Suprapubic skin (tissue), 4 donors: Measurements from ENCODE around the gene CDH1. TPM values are rescaled to one million over a fixed set of nuclear protein-coding genes. Genes with fewer than 3 reads are reported as not detected.
"Not testable (repeated sequence)": the region's sequence is repeated elsewhere in the genome, so short reads cannot be mapped to it uniquely, and the experiment has no call there.

Experiments
- DNase-seq, 2 donors: peaks; one replicate each; pipeline ENCODE4 v3.0.0-alpha.2; 2019; ENCODE audit warnings: low spot score in 2 of 2
- H3K27ac ChIP-seq: fragments of 200-600 bp; sonication (generic); one replicate; pipeline ENCODE4 v1.5.1; 2019
- H3K27me3 ChIP-seq: fragments of 200-600 bp; sonication (generic); one replicate; pipeline ENCODE4 v1.5.1; 2019
- H3K36me3 ChIP-seq: fragments of 200-600 bp; sonication (generic); one replicate; pipeline ENCODE4 v1.5.1; 2019
- H3K4me1 ChIP-seq: fragments of 200-600 bp; sonication (generic); one replicate; pipeline ENCODE4 v1.5.1; 2019
- H3K4me3 ChIP-seq: fragments of 200-600 bp; sonication (generic); one replicate; pipeline ENCODE4 v1.5.1; 2019; ENCODE audit warnings: mild to moderate bottlenecking
- H3K9me3 ChIP-seq: fragments of 200-600 bp; sonication (generic); one replicate; pipeline ENCODE4 v1.5.1; 2019
- EP300 ChIP-seq: sonication (generic); formaldehyde crosslinking; IDR thresholded peaks from one replicate; pipeline ENCODE4 v1.6.1; 2017; ENCODE audit warnings: antibody characterized with exemption
- POLR2A ChIP-seq, 2 donors: fragments of 450-650 bp; IDR thresholded peaks; one replicate each; pipeline ENCODE4 v1.6.1; 2017; ENCODE audit warnings: antibody characterized with exemption in 2 of 2, mild to moderate bottlenecking in 2 of 2, moderate library complexity in 2 of 2
- POLR2AphosphoS5 ChIP-seq, 3 donors: sonication (generic); formaldehyde crosslinking; IDR thresholded peaks; one replicate each; pipeline ENCODE4 v1.6.1; 2017; ENCODE audit warnings: antibody characterized with exemption in 3 of 3
- WGBS: methylation state at CpG from one replicate; pipeline ENCODE4 v1.1.5; 2018; 5-methylcytosine and 5-hydroxymethylcytosine counted together
- total RNA-seq, 4 donors: library from RNA; depleted of rRNA; stranded (reverse); fragments of >200 nt; gene quantifications; one replicate each; pipeline ENCODE4 v1.1.0, GENCODE V29; 2016
- TF ChIP-seq, protein P1 (sequence below), 2 donors: fragments of 200-600 bp in 1 of 2; fragments of 450-650 bp in 1 of 2; sonication (generic) in 1 of 2; IDR thresholded peaks; one replicate each; pipeline ENCODE4 v1.5.1; 2016 to 2019; ENCODE audit warnings: antibody characterized with exemption in 2 of 2, mild to moderate bottlenecking in 1 of 2, moderate library complexity in 1 of 2

The CDH1 gene
- total RNA-seq, 4 donors from 2014 or later = 175 to 248 (median 223) TPM

- peaks cover 57% of the 10 kb centered on the region for H3K36me3 ChIP-seq
- WGBS = 90% methylated on average over 6 of the region's 6 CpGs
- H3K4me3 ChIP-seq = no peak overlapping the region
Measured at GRCh38 chr16:68826652-68827051, 89.6 kb downstream of the CDH1 start.

DNA sequence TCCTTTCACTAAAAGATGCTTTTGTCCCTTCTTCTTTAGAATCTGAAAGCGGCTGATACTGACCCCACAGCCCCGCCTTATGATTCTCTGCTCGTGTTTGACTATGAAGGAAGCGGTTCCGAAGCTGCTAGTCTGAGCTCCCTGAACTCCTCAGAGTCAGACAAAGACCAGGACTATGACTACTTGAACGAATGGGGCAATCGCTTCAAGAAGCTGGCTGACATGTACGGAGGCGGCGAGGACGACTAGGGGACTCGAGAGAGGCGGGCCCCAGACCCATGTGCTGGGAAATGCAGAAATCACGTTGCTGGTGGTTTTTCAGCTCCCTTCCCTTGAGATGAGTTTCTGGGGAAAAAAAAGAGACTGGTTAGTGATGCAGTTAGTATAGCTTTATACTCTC, 96.2 kb downstream of the CDH1 start:
- Histone ChIP-seq H3K27me3 (no peaks in the 10 kb centered on the region), H3K4me3 (no peak overlapping the region), H3K9me3 (no peaks in the 10 kb centered on the region), H3K36me3 (peaks cover 51% of the 10 kb centered on the region), H3K27ac (no peak overlapping the region), H3K4me1 (no peaks in the 10 kb centered on the region)
- WGBS = 83% methylated on average over 14 of the region's 14 CpGs
- TF ChIP-seq, protein P1, sequence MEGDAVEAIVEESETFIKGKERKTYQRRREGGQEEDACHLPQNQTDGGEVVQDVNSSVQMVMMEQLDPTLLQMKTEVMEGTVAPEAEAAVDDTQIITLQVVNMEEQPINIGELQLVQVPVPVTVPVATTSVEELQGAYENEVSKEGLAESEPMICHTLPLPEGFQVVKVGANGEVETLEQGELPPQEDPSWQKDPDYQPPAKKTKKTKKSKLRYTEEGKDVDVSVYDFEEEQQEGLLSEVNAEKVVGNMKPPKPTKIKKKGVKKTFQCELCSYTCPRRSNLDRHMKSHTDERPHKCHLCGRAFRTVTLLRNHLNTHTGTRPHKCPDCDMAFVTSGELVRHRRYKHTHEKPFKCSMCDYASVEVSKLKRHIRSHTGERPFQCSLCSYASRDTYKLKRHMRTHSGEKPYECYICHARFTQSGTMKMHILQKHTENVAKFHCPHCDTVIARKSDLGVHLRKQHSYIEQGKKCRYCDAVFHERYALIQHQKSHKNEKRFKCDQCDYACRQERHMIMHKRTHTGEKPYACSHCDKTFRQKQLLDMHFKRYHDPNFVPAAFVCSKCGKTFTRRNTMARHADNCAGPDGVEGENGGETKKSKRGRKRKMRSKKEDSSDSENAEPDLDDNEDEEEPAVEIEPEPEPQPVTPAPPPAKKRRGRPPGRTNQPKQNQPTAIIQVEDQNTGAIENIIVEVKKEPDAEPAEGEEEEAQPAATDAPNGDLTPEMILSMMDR (IDR thresholded peaks at IDR 0.05) = no peak
- TF ChIP-seq EP300 = no peak
- no peak for DNase-seq

More at GRCh38 chr16:68826652-68827051, 89.6 kb downstream of the CDH1 start:
- Histone ChIP-seq H3K27ac (no peak overlapping the region), H3K9me3 (no peaks in the 10 kb centered on the region), H3K27me3 (no peaks in the 10 kb centered on the region), H3K4me1 (no peaks in the 10 kb centered on the region)
- TF ChIP-seq POLR2A (IDR thresholded peaks at IDR 0.05) (no peak), POLR2AphosphoS5 (IDR thresholded peaks at IDR 0.05) (no peak), EP300 (no peak)
- TF ChIP-seq, protein P1 (IDR thresholded peaks at IDR 0.05) = no peak
- no peak for DNase-seq

DNA sequence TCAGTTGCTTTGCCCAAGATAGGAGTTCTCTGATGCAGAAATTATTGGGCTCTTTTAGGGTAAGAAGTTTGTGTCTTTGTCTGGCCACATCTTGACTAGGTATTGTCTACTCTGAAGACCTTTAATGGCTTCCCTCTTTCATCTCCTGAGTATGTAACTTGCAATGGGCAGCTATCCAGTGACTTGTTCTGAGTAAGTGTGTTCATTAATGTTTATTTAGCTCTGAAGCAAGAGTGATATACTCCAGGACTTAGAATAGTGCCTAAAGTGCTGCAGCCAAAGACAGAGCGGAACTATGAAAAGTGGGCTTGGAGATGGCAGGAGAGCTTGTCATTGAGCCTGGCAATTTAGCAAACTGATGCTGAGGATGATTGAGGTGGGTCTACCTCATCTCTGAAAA, 97.5 kb downstream of the CDH1 start:
- no peaks in the 10 kb centered on the region for H3K9me3 ChIP-seq
- peaks cover 41% of the 10 kb centered on the region for H3K36me3 ChIP-seq
- DNase-seq = no peak
- H3K4me1 ChIP-seq = no peaks in the 10 kb centered on the region
- TF ChIP-seq, protein P1 (IDR thresholded peaks at IDR 0.05) = no peak
- no peak for TF ChIP-seq POLR2A (IDR thresholded peaks at IDR 0.05)
- TF ChIP-seq POLR2AphosphoS5 (IDR thresholded peaks at IDR 0.05) = no peak
- TF ChIP-seq EP300 = no peak
- no peak overlapping the region for H3K4me3 ChIP-seq
- 100% methylated on average over 1 of the region's 1 CpG for WGBS
- no peaks in the 10 kb centered on the region for H3K27me3 ChIP-seq
- no peak overlapping the region for H3K27ac ChIP-seq

- no peak for DNase-seq
- Histone ChIP-seq H3K36me3 (peaks cover 29% of the 10 kb centered on the region), H3K27me3 (no peaks in the 10 kb centered on the region), H3K9me3 (no peaks in the 10 kb centered on the region), H3K4me1 (no peaks in the 10 kb centered on the region), H3K4me3 (no peak overlapping the region), H3K27ac (no peak overlapping the region)
- 79% methylated on average over 5 of the region's 5 CpGs for WGBS
- no peak for TF ChIP-seq POLR2AphosphoS5 (IDR thresholded peaks at IDR 0.05)
- TF ChIP-seq EP300 = no peak
- TF ChIP-seq, protein P1 (IDR thresholded peaks at IDR 0.05) = no peak
- TF ChIP-seq POLR2A (IDR thresholded peaks at IDR 0.05) = no peak
Measured at GRCh38 chr16:68835970-68836369, 98.9 kb downstream of the CDH1 start.

DNA sequence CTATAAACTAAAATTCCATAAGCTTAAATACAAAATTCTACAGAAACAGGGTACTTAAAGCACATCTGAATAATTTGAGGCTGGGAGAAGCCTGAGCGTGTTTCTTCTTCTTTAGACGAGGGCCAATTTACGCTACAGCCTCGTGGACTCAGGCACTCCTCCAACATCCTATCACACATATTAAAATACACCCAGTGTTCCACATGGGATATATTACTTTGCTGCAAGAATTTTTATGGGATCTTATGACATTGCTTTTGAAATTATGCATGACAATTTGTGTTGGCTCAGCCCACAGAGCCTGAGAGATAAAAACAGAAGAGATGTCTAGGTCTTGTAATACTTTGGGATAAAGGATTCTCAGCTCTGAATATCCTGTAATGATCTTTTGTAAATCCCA, 102.7 kb downstream of the CDH1 start:
- no peak overlapping the region for H3K4me3 ChIP-seq
- DNase-seq = no peak
- no peak overlapping the region for H3K27ac ChIP-seq
- H3K4me1 ChIP-seq = peaks cover 10% of the 10 kb centered on the region
- TF ChIP-seq EP300 (no peak), POLR2A (IDR thresholded peaks at IDR 0.05) (no peak), POLR2AphosphoS5 (IDR thresholded peaks at IDR 0.05) (no peak)
- TF ChIP-seq, protein P1 (IDR thresholded peaks at IDR 0.05) = no peak
- whole genome bisulfite sequencing = 32% methylated on average over 4 of the region's 4 CpGs
- H3K36me3 ChIP-seq = peaks cover 2% of the 10 kb centered on the region
- no peaks in the 10 kb centered on the region for H3K27me3 ChIP-seq
- no peaks in the 10 kb centered on the region for H3K9me3 ChIP-seq

DNA sequence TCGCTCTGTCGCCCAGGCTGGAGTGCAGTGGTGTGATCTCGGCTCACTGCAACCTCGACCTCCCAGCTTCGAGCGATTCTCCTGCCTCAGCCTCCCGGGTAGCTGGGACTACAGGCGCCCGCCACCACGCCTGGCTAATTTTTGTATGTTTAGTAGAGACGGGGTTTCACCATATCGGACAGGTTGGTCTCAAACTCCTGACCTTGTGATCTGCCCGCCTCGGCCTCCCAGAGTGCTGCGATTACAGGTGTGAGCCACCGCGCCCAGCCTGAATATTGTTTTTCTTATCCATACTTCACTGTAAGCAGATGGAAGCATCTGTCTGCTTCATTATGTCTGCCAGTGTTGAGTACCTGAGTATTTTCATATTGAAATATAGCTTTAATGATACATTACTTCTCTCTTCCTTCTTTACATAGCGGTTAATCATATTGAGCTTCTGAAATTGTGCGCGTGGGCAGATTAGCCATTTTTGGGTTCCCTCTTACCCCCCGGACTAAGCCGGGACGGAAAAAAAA, 105.9 kb downstream of the CDH1 start:
- H3K27ac ChIP-seq = peak overlapping the region; percentile 86
- H3K36me3 ChIP-seq, H3K4me1 ChIP-seq, H3K9me3 ChIP-seq, H3K27me3 ChIP-seq, DNase-seq: not testable (repeated sequence)
- 58% methylated on average over 23 of the region's 23 CpGs for WGBS
- peak overlapping the region; percentile 92 for H3K4me3 ChIP-seq
